ENCODE measurements around the gene INSRR.

The INSRR gene

DNA sequence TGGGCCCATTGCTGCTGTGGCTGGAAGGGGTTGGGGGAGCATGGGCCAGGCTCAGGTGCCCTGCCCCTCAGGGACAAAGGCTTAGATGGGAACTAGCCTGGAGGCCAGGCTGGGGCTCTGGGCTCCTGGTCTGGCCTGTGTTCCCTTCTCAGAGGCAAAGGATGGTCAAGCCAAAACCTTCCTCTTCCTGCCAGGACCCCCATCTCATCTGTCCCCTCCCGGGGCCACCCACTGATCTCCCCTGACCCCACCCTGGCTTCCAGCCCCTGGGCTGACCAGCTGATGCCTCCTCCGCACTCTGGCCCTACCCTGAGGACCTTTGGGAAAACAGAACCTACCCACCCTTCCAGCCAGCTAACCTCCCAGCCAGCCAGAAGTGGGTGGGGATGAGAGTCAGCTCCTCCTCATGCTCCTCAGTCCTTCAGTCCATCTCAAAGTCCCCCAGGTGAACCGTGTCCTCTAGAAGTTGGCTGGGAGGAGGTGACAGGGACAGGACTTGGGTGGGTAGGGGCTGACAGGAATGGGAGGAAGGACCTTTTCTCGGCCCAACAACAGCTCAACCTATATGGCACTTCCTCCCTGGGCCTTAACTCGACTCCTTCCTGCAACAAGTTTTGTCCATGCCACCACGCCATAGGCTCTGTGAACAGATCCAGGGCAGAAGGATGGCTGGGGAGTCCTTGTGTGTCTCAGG is 42.1 kb upstream of the INSRR start:
- peaks cover 19% of the 10 kb centered on the region for H3K4me1 ChIP-seq (ENCODE audit: control insufficient read depth, insufficient read depth, low read length)
- H3K27ac ChIP-seq (ENCODE audit: low read length), result no peak overlapping the region
- no peak overlapping the region for H3K9ac ChIP-seq (ENCODE audit: low read length in 2 of 2)

DNA sequence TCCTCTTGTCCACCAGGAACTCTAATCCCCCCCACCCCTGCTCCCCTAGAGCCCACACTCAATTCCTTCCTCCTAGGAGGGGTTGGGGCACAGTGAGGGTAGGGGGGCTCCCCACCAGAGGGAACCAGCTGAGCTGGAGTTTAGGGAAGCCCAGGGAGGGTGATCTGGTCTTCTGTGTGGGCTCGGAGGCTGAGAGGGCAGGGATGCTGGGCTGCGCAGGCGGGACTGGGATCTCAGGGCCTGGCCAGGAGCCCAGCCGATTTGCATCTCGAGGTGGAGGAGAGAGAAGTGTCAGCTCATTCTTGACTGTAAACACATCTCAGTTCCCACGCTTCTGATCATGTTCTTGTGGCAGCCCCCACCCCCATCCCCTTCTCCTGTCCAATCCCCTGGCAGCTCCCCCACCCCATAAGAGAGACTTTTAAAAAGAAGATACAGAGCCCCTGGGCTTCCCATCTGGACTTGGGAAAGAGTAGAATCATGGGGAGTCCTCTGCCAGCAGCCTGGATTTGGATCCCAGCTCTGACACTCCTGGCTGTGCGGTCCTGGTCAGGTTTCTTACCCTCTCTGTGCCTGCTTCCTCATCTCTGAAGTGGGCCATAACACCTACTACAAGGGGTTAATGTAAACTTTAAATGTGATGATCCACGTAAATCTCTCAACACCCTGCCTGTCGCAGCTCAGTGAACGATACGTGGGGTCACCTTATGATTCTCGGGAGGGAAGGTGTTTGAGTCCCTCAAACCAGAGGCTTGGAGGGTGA is 41.2 kb upstream of the INSRR start:
- H3K9me3 ChIP-seq (ENCODE audit: control insufficient read depth in 2 of 2, low read length in 2 of 2), result no peaks in the 10 kb centered on the region
- peaks cover 4 to 8% of the 10 kb centered on the region in 2 donors for H3K27me3 ChIP-seq (ENCODE audit: control insufficient read depth in 1 of 2, insufficient read depth in 2 of 2, low read length in 2 of 2)
- no peak overlapping the region for H3K27ac ChIP-seq (ENCODE audit: low read length)
- peaks cover 22% of the 10 kb centered on the region for H3K4me1 ChIP-seq (ENCODE audit: control insufficient read depth, insufficient read depth, low read length)
- H3K36me3 ChIP-seq (ENCODE audit: control insufficient read depth in 2 of 2, insufficient read depth in 2 of 2, low read length in 2 of 2), result no peaks in the 10 kb centered on the region
- H3K4me3 ChIP-seq (ENCODE audit: low read length in 2 of 2), result no peak overlapping the region
- no peak overlapping the region for H3K9ac ChIP-seq (ENCODE audit: low read length in 2 of 2)

More for the DNA sequence above, 42.1 kb upstream of the INSRR start:
- peaks cover 5 to 6% of the 10 kb centered on the region in 2 donors for H3K27me3 ChIP-seq (ENCODE audit: control insufficient read depth in 1 of 2, insufficient read depth in 2 of 2, low read length in 2 of 2)
- no peak overlapping the region for H3K4me3 ChIP-seq (ENCODE audit: low read length in 2 of 2)
- H3K9me3 ChIP-seq (ENCODE audit: control insufficient read depth in 2 of 2, low read length in 2 of 2), result no peaks in the 10 kb centered on the region
- H3K36me3 ChIP-seq (ENCODE audit: control insufficient read depth in 2 of 2, insufficient read depth in 2 of 2, low read length in 2 of 2), result no peaks in the 10 kb centered on the region

DNA sequence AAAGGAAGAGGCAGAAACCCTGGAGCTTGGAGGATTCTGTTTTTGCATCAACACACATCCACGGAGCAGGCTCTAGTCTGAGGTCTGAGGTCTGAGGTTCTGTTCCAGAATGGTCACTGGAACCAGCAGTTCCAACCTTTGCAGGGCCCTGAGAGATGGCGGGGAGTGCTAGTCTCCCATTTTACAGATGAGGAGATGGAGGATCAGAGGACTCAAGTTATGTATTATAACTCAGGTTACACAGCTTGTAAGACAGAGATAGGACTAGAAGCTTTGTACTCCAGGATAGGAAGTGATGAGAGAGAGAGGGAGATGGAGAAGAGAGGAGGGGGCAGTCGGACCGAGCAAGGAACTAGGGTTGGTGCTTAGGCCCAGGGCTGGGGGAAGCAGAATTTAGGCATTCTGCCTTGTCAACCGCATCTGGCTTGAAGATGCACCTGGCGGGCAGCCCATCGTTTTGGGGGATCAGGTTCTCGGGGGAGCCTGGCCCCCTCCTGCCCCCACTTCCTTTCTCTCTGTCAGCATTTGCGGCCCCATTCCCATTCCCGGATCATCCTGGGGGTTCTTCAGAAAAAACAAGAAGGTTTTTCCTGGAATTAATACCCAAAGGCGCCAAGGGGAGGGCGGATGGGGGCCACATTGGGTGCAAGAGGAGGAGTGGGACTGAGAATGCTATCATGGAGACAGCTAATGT is 40.2 kb upstream of the INSRR start:
- H3K4me1 ChIP-seq (ENCODE audit: control insufficient read depth, insufficient read depth, low read length), result peaks cover 25% of the 10 kb centered on the region
- H3K36me3 ChIP-seq (ENCODE audit: control insufficient read depth in 2 of 2, insufficient read depth in 2 of 2, low read length in 2 of 2), result no peaks in the 10 kb centered on the region
- no peaks in the 10 kb centered on the region for H3K9me3 ChIP-seq (ENCODE audit: control insufficient read depth in 2 of 2, low read length in 2 of 2)
- no peak overlapping the region for H3K9ac ChIP-seq (ENCODE audit: low read length in 2 of 2)
- no peak overlapping the region for H3K27ac ChIP-seq (ENCODE audit: low read length)
- peaks cover 14 to 18% of the 10 kb centered on the region in 2 donors for H3K27me3 ChIP-seq (ENCODE audit: control insufficient read depth in 1 of 2, insufficient read depth in 2 of 2, low read length in 2 of 2)
- H3K4me3 ChIP-seq (ENCODE audit: low read length in 2 of 2), result peak overlapping the region in 1 of 2 donors; percentile 15

DNA sequence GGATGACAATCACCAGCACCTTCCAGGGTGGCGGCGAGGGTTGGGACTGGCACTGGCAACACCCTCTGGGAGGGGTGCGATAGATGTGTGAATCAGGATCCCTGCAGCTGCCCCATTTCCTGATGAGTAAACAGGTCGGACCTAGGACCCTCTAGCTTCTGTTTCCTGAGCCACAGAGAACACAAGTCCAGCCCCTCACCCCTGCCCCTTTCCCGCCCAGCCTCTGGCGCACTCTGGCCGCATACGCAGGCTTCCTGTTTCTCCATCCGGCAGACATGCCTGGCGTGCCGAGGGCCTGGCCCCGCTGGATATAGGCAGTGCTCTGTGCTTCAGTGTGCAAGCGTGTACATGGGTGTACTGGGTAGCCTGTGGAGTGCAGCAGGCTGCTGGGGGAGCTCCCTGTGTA is 39.2 kb upstream of the INSRR start:
- Histone ChIP-seq H3K27ac (ENCODE audit: low read length) (no peak overlapping the region), H3K9ac (ENCODE audit: low read length in 2 of 2) (no peak overlapping the region), H3K9me3 (ENCODE audit: control insufficient read depth in 2 of 2, low read length in 2 of 2) (no peaks in the 10 kb centered on the region), H3K4me1 (ENCODE audit: control insufficient read depth, insufficient read depth, low read length) (peaks cover 25% of the 10 kb centered on the region), H3K27me3 (ENCODE audit: control insufficient read depth in 1 of 2, insufficient read depth in 2 of 2, low read length in 2 of 2) (peaks cover 18 to 26% of the 10 kb centered on the region in 2 donors), H3K4me3 (ENCODE audit: low read length in 2 of 2) (peak overlapping the region in 1 of 2 donors; percentile 52), H3K36me3 (ENCODE audit: control insufficient read depth in 2 of 2, insufficient read depth in 2 of 2, low read length in 2 of 2) (no peaks in the 10 kb centered on the region)

DNA sequence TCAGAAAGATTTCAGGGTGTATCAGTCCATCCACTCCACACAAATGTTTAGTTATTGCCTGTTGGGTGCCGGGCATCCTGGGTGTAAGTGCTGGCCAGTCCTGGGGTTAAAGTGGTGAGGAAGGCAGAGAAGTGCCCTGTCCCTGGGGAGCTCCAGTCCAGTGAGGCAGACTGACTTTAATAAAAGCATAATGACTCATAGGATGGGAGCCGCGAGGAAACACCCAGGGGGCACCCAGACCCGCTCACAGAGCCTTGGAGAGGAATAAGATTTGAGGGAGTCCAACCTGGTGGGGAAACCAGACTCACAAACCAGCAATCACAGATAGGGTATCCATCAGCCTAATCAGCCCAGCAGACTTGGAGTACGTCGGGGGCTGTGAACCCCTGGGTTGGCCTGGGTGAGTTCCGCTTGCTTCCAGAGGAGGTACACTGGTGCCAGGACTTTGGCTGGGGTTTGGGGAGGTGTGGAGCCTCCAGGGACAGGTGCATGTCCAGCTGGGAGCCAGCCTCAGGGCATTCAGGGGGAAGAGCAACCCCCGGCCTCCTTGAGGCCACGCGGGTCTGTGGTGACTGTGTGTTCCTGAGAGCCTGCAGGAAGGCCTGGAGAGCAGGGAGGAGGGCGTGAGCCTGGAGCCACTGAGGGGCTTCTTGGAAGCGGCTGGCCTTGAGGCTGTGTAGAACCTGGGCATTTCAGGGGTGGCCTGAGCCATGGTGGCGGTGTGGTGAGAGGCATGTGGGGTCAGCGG is 38.3 kb upstream of the INSRR start:
- no peak overlapping the region for H3K27ac ChIP-seq (ENCODE audit: low read length)
- peaks cover 19 to 30% of the 10 kb centered on the region in 2 donors for H3K27me3 ChIP-seq (ENCODE audit: control insufficient read depth in 1 of 2, insufficient read depth in 2 of 2, low read length in 2 of 2)
- no peaks in the 10 kb centered on the region for H3K36me3 ChIP-seq (ENCODE audit: control insufficient read depth in 2 of 2, insufficient read depth in 2 of 2, low read length in 2 of 2)
- no peaks in the 10 kb centered on the region for H3K9me3 ChIP-seq (ENCODE audit: control insufficient read depth in 2 of 2, low read length in 2 of 2)
- H3K9ac ChIP-seq (ENCODE audit: low read length in 2 of 2), result no peak overlapping the region
- peak overlapping the region in 1 of 2 donors; percentile 15 for H3K4me3 ChIP-seq (ENCODE audit: low read length in 2 of 2)
- peaks cover 30% of the 10 kb centered on the region for H3K4me1 ChIP-seq (ENCODE audit: control insufficient read depth, insufficient read depth, low read length)

DNA sequence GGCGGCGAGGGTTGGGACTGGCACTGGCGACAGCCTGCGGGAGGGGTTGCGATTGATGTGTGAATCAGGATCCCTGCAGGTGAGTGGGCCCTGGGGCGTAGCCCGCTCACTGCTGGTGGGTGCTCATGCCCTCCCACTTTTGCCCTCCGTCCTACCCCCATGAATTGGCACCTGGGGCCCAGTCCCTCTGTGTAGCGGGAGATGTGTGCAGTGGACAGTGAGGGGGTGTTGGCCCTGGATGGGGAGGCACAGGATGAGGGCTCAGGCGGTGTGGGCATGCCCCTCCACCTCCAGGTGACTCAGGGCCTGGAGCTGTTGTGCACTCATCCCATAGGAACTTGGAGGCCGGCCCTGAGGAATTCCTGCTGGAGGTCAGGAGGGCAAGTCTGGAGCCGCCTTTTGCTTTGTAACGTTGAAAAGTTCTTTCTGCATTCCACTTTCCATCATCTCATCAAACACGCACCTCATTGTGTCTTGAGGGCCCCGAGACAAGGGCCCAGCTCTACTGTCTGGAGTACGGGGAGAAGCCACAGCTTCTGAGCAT is 37.6 kb upstream of the INSRR start:
- peak overlapping the region in 1 of 2 donors; percentile 15 for H3K4me3 ChIP-seq (ENCODE audit: low read length in 2 of 2)
- no peaks in the 10 kb centered on the region for H3K36me3 ChIP-seq (ENCODE audit: control insufficient read depth in 2 of 2, insufficient read depth in 2 of 2, low read length in 2 of 2)
- peaks cover 34% of the 10 kb centered on the region for H3K4me1 ChIP-seq (ENCODE audit: control insufficient read depth, insufficient read depth, low read length)
- peaks cover 19 to 34% of the 10 kb centered on the region in 2 donors for H3K27me3 ChIP-seq (ENCODE audit: control insufficient read depth in 1 of 2, insufficient read depth in 2 of 2, low read length in 2 of 2)
- no peaks in the 10 kb centered on the region for H3K9me3 ChIP-seq (ENCODE audit: control insufficient read depth in 2 of 2, low read length in 2 of 2)
- no peak overlapping the region for H3K27ac ChIP-seq (ENCODE audit: low read length)
- no peak overlapping the region for H3K9ac ChIP-seq (ENCODE audit: low read length in 2 of 2)

DNA sequence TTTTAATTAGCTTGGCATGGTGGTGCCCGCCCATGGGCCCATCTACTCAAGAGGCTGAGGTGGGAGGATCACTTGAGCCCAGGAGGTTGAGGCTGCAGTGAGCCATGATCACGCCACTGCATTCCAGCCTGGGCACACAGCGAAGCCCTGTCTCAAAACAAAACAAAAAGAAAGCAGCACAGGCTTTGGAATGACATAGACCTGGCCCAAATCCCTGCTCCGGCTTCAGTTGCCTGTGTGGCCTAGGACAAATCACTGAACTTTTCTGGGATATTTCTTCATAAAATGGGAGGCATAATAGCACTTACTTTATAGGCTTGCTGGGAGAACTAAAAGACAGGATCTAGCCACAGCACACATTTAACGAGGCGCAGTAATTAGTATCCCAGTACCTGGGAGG is 37.0 kb upstream of the INSRR start:
- Histone ChIP-seq H3K36me3 (ENCODE audit: control insufficient read depth in 2 of 2, insufficient read depth in 2 of 2, low read length in 2 of 2) (no peaks in the 10 kb centered on the region), H3K27me3 (ENCODE audit: control insufficient read depth in 1 of 2, insufficient read depth in 2 of 2, low read length in 2 of 2) (peaks cover 19 to 34% of the 10 kb centered on the region in 2 donors), H3K4me1 (ENCODE audit: control insufficient read depth, insufficient read depth, low read length) (peaks cover 32% of the 10 kb centered on the region), H3K27ac (ENCODE audit: low read length) (no peak overlapping the region), H3K9me3 (ENCODE audit: control insufficient read depth in 2 of 2, low read length in 2 of 2) (no peaks in the 10 kb centered on the region), H3K9ac (ENCODE audit: low read length in 2 of 2) (no peak overlapping the region), H3K4me3 (ENCODE audit: low read length in 2 of 2) (no peak overlapping the region)

DNA sequence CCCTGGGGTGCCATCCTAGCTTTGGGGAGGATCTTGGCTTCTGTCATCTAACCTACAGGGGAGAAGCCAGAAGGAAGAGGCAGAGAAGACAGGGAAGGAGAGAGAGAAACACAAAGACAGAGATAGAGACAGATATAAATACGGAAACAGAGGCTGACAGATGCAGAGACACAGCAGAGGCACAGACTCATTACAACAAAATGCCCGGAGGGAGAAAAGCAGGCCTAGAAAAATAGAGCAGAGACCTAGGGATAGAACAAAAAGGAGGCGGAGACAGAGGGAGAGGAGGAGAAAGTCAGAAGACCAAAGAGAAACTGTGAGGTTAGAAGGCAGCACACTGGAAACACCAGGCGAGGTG is 36.5 kb upstream of the INSRR start:
- no peaks in the 10 kb centered on the region for H3K9me3 ChIP-seq (ENCODE audit: control insufficient read depth in 2 of 2, low read length in 2 of 2)
- peak overlapping the region; percentile 55 for H3K27ac ChIP-seq (ENCODE audit: low read length)
- H3K36me3 ChIP-seq (ENCODE audit: control insufficient read depth in 2 of 2, insufficient read depth in 2 of 2, low read length in 2 of 2), result no peaks in the 10 kb centered on the region
- H3K4me3 ChIP-seq (ENCODE audit: low read length in 2 of 2), result no peak overlapping the region
- peaks cover 30% of the 10 kb centered on the region for H3K4me1 ChIP-seq (ENCODE audit: control insufficient read depth, insufficient read depth, low read length)
- peaks cover 19 to 34% of the 10 kb centered on the region in 2 donors for H3K27me3 ChIP-seq (ENCODE audit: control insufficient read depth in 1 of 2, insufficient read depth in 2 of 2, low read length in 2 of 2)
- H3K9ac ChIP-seq (ENCODE audit: low read length in 2 of 2), result peak overlapping the region in 1 of 2 donors; percentile 9

DNA sequence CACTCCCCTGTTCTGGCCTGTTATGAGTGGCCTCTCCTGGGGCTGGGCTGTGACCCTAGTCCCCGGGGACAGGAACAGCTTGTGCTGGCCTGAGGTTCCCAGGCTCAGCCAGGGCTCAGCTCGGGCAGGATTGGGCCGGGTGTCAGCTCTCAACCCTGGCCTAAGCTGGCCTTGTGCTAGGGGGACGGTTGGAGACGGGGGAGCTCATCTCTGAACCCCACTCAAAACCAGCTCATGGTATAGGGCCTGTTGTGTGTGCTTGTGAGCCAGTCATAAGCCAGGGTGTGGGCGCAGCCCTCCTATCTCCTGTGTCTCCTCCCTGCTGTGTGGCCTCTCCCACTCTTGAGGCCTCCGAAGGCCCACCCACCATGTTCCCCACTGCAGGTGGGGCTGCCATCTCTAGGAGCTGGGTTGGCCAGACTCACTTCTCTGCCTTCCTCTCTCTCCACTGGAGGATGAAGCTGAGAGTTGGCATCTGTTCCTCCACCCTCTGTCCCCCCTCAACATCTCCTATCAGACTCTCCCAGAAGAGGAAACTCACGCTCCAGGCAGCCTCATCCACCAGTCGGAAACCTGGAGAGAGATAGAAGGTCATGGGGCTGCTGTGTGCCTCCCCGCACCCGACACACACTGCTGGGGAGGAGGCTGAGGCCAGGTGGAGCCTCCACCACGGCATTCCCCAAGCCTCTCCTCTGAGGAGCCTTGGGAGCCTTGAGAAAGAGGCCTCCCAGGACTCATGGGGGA is 36.0 kb upstream of the INSRR start:
- H3K9ac ChIP-seq (ENCODE audit: low read length in 2 of 2), result peak overlapping the region; percentile 5 to 27
- peak overlapping the region in 1 of 2 donors; percentile 68 for H3K4me3 ChIP-seq (ENCODE audit: low read length in 2 of 2)
- peak overlapping the region; percentile 55 for H3K27ac ChIP-seq (ENCODE audit: low read length)

More for the DNA sequence above, 36.0 kb upstream of the INSRR start:
- Histone ChIP-seq H3K4me1 (ENCODE audit: control insufficient read depth, insufficient read depth, low read length) (peaks cover 30% of the 10 kb centered on the region), H3K27me3 (ENCODE audit: control insufficient read depth in 1 of 2, insufficient read depth in 2 of 2, low read length in 2 of 2) (peaks cover 19 to 34% of the 10 kb centered on the region in 2 donors), H3K9me3 (ENCODE audit: control insufficient read depth in 2 of 2, low read length in 2 of 2) (no peaks in the 10 kb centered on the region), H3K36me3 (ENCODE audit: control insufficient read depth in 2 of 2, insufficient read depth in 2 of 2, low read length in 2 of 2) (no peaks in the 10 kb centered on the region)

All from stomach smooth muscle (tissue), 2 donors.